MM.1S (cell line): ENCODE measurements around the gene GFI1.

Source experiments
- DNase-seq: peaks from one replicate; pipeline ENCODE4 v3.0.0-alpha.2; 2015
- H2AFZ ChIP-seq: fragments of 300-600 bp; sonication (generic); 2 replicates; pipeline ENCODE4 v1.6.0; 2016; ENCODE audit warnings: antibody characterized with exemption, low read length
- H3F3A ChIP-seq: fragments of 300-600 bp; sonication (generic); 2 replicates; pipeline ENCODE4 v1.6.1; 2016; ENCODE audit warnings: mild to moderate bottlenecking, antibody characterized with exemption, low read length, moderate library complexity, mixed read lengths; ENCODE audit not compliant: insufficient read depth
- H3K27ac ChIP-seq: fragments of 300-600 bp; sonication (generic); 2 replicates; pipeline ENCODE4 v1.5.1; 2016; ENCODE audit warnings: mild to moderate bottlenecking, low read length
- H3K27me3 ChIP-seq: fragments of 300-600 bp; sonication (generic); replicated peaks from 2 replicates; pipeline ENCODE4 v1.6.0; 2016; ENCODE audit warnings: low read length; ENCODE audit not compliant: insufficient read depth
- H3K36me3 ChIP-seq: fragments of 300-600 bp; sonication (generic); replicated peaks from 2 replicates; pipeline ENCODE4 v1.6.1; 2016; ENCODE audit warnings: mild to moderate bottlenecking, low read length, mixed read lengths; ENCODE audit not compliant: insufficient read depth
- H3K4me1 ChIP-seq: fragments of 300-600 bp; sonication (generic); 2 replicates; pipeline ENCODE4 v1.6.1; 2016; ENCODE audit warnings: low read length, mixed read lengths
- H3K4me2 ChIP-seq: fragments of 300-600 bp; sonication (generic); 2 replicates; pipeline ENCODE4 v1.6.0; 2016; ENCODE audit warnings: low read depth, low read length
- H3K4me3 ChIP-seq: fragments of 300-600 bp; sonication (generic); 2 replicates; pipeline ENCODE4 v1.5.1; 2016; ENCODE audit warnings: low read length, mixed read lengths
- H3K79me2 ChIP-seq: fragments of 300-600 bp; sonication (generic); 2 replicates; pipeline ENCODE4 v1.6.1; 2016; ENCODE audit warnings: mixed run types, low read length, mixed read lengths
- H3K9ac ChIP-seq: fragments of 300-600 bp; sonication (generic); 2 replicates; pipeline ENCODE4 v1.6.1; 2016; ENCODE audit warnings: low read length, mixed read lengths
- H3K9me2 ChIP-seq: fragments of 300-600 bp; sonication (generic); replicated peaks from 2 replicates; pipeline ENCODE4 v1.6.1; 2016; ENCODE audit warnings: mild to moderate bottlenecking, low read length, mixed read lengths; ENCODE audit not compliant: insufficient read depth
- H3K9me3 ChIP-seq: fragments of 300-600 bp; sonication (generic); replicated peaks from 2 replicates; pipeline ENCODE4 v1.6.1; 2016; ENCODE audit warnings: mild to moderate bottlenecking, low read length, mixed read lengths; ENCODE audit not compliant: insufficient read depth
- H4K20me1 ChIP-seq: fragments of 300-600 bp; sonication (generic); 2 replicates; pipeline ENCODE4 v1.6.1; 2016; ENCODE audit warnings: mild to moderate bottlenecking, low read length, moderate library complexity, mixed read lengths; ENCODE audit not compliant: insufficient read depth
- CTCF ChIP-seq: fragments of 300-600 bp; sonication (generic); IDR thresholded peaks from 2 replicates; pipeline ENCODE4 v1.5.1; 2016; ENCODE audit warnings: antibody characterized with exemption, low read length, mixed read lengths
- EZH2 ChIP-seq: fragments of 300-600 bp; sonication (generic); optimal IDR thresholded peaks from 2 replicates; pipeline ENCODE3; 2017; ENCODE audit warnings: low read depth, mild to moderate bottlenecking, antibody characterized with exemption, low read length, mixed read lengths
- EZH2phosphoT487 ChIP-seq: fragments of 300-600 bp; sonication (generic); IDR thresholded peaks from 2 replicates; pipeline ENCODE4 v1.6.1; 2018; ENCODE audit warnings: antibody characterized with exemption, low read length

GFI1 gene

GRCh38 chr1:92473781-92474495 lies 12.8 kb downstream of the GFI1 start:
- Histone ChIP-seq H3K9ac (no peak overlapping the region), H3K4me2 (no peak overlapping the region), H4K20me1 (no peaks in the 10 kb centered on the region), H3K4me3 (no peak overlapping the region), H2AFZ (no peak overlapping the region), H3K9me2 (no peaks in the 10 kb centered on the region), H3K79me2 (no peaks in the 10 kb centered on the region), H3K27me3 (no peaks in the 10 kb centered on the region), H3K4me1 (no peaks in the 10 kb centered on the region), H3F3A (no peaks in the 10 kb centered on the region), H3K9me3 (no peaks in the 10 kb centered on the region), H3K27ac (no peak overlapping the region), H3K36me3 (no peaks in the 10 kb centered on the region)
- TF ChIP-seq EZH2phosphoT487 (no peak), EZH2 (no peak), CTCF (no peak)
- no peak for DNase-seq

GRCh38 chr1:92470216-92470615 lies 16.5 kb downstream of the GFI1 start:
- no peaks in the 10 kb centered on the region for H3K9me3 ChIP-seq
- no peaks in the 10 kb centered on the region for H3K27me3 ChIP-seq
- peaks cover 4% of the 10 kb centered on the region for H3F3A ChIP-seq
- no peak for DNase-seq
- H3K79me2 ChIP-seq: no peaks in the 10 kb centered on the region
- H4K20me1 ChIP-seq: no peaks in the 10 kb centered on the region
- no peak overlapping the region for H2AFZ ChIP-seq
- no peak for TF ChIP-seq EZH2
- no peak for TF ChIP-seq CTCF
- no peak for TF ChIP-seq EZH2phosphoT487
- no peak overlapping the region for H3K4me2 ChIP-seq
- no peak overlapping the region for H3K9ac ChIP-seq
- H3K36me3 ChIP-seq: no peaks in the 10 kb centered on the region
- H3K4me1 ChIP-seq: no peaks in the 10 kb centered on the region
- H3K4me3 ChIP-seq: no peak overlapping the region
- no peak overlapping the region for H3K27ac ChIP-seq
- H3K9me2 ChIP-seq: no peaks in the 10 kb centered on the region

- H3F3A ChIP-seq: peaks cover 7% of the 10 kb centered on the region
- TF ChIP-seq EZH2 (no peak), CTCF (no peak), EZH2phosphoT487 (no peak)
- peaks cover 21% of the 10 kb centered on the region for H3K4me1 ChIP-seq
- no peak overlapping the region for H3K27ac ChIP-seq
- H3K9me3 ChIP-seq: no peaks in the 10 kb centered on the region
- H3K4me2 ChIP-seq: no peak overlapping the region
- H3K9ac ChIP-seq: no peak overlapping the region
- H3K4me3 ChIP-seq: no peak overlapping the region
- H3K9me2 ChIP-seq: no peaks in the 10 kb centered on the region
- no peaks in the 10 kb centered on the region for H4K20me1 ChIP-seq
- no peaks in the 10 kb centered on the region for H3K36me3 ChIP-seq
- no peak overlapping the region for H2AFZ ChIP-seq
- no peaks in the 10 kb centered on the region for H3K79me2 ChIP-seq
- DNase-seq: no peak
- no peaks in the 10 kb centered on the region for H3K27me3 ChIP-seq
Measured at GRCh38 chr1:92466683-92467352, 19.9 kb downstream of the GFI1 start.
